ENCODE results near the gene ABCC4.

Gene ABCC4, protein sequence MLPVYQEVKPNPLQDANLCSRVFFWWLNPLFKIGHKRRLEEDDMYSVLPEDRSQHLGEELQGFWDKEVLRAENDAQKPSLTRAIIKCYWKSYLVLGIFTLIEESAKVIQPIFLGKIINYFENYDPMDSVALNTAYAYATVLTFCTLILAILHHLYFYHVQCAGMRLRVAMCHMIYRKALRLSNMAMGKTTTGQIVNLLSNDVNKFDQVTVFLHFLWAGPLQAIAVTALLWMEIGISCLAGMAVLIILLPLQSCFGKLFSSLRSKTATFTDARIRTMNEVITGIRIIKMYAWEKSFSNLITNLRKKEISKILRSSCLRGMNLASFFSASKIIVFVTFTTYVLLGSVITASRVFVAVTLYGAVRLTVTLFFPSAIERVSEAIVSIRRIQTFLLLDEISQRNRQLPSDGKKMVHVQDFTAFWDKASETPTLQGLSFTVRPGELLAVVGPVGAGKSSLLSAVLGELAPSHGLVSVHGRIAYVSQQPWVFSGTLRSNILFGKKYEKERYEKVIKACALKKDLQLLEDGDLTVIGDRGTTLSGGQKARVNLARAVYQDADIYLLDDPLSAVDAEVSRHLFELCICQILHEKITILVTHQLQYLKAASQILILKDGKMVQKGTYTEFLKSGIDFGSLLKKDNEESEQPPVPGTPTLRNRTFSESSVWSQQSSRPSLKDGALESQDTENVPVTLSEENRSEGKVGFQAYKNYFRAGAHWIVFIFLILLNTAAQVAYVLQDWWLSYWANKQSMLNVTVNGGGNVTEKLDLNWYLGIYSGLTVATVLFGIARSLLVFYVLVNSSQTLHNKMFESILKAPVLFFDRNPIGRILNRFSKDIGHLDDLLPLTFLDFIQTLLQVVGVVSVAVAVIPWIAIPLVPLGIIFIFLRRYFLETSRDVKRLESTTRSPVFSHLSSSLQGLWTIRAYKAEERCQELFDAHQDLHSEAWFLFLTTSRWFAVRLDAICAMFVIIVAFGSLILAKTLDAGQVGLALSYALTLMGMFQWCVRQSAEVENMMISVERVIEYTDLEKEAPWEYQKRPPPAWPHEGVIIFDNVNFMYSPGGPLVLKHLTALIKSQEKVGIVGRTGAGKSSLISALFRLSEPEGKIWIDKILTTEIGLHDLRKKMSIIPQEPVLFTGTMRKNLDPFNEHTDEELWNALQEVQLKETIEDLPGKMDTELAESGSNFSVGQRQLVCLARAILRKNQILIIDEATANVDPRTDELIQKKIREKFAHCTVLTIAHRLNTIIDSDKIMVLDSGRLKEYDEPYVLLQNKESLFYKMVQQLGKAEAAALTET (N-terminal part only)

GRCh38 chr13:95301183-95301967, at the start of gene ABCC4:
TSS of gene ABCC4 (minus strand) at chr13:95301451. CDS start at chr13:95301314, 137 bp downstream.
- DNase-seq = peak; percentile 63

DNA sequence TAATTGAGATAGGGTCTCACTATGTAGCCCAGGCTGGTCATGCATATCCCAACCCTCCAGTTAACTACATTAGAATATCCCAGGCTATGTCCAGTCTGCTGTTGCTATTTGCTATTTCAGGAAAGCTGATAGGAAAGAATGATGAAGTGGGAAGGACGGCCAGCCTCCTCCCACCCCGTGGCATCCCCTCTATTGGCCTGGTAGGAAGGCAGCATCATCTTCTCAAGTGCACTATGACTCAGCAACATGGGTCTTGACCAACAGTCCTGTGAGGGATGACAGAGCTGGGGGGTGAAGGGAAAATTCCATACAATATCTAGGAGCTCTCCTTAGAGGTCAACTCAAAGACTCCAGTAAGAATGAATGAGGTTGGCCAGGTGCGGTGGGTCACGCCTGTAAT, 48.0 kb upstream of the ABCC4 start:
- DNase-seq = no peak

GRCh38 chr13:95343944-95344343, 42.7 kb upstream of the ABCC4 start:
- no peak for DNase-seq

- no peak for DNase-seq
Measured at GRCh38 chr13:95341441-95341840, 40.2 kb upstream of the ABCC4 start.

DNA sequence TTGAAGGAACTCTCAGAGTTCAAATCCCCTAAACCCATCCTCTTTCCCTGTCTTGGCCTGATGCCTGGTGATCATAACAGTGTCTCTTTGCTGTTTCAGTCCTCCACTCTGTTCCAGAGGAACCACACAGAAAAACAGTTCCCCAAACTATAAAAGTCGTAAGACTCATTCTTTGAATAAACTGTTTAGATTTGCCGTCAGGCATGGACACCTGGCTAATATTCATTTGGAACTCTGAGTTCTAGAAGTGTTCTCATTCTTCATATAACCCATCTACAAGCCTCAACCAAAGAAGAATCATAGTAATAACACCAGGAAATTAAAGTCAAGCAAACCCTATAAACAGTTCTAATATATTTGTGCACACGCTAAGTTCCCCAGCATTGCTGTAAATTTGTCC, 37.7 kb upstream of the ABCC4 start:
- DNase-seq = no peak

DNA sequence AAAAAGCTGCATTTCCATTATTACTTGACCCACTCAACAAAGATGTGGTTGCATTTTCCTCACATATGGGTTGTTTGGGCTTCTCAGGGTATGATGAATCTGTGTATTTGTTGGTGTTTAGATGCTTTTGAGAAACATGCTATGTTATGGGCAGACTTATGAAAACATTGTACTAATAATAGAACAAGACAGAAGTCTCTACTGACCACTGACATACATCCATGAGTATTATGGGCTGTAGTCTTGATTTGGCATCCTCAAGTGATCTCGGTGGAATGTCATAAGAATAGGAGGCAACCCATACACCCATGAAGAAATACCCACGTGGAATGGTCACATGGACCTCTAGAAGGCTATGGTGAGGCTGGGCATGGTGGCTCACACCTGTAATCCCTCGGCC, 36.3 kb upstream of the ABCC4 start:
- DNase-seq = no peak

GRCh38 chr13:95335667-95336066, 34.4 kb upstream of the ABCC4 start:
- no peak for DNase-seq

GRCh38 chr13:95328386-95328785, 27.1 kb upstream of the ABCC4 start:
- no peak for DNase-seq

- no peak for DNase-seq
Measured at GRCh38 chr13:95327190-95327589, 25.9 kb upstream of the ABCC4 start.

GRCh38 chr13:95326695-95327094, 25.4 kb upstream of the ABCC4 start:
- no peak for DNase-seq

GRCh38 chr13:95325485-95325884, 24.2 kb upstream of the ABCC4 start:
- no peak for DNase-seq

- no peak for DNase-seq
Measured at GRCh38 chr13:95323930-95324662, 22.8 kb upstream of the ABCC4 start.

GRCh38 chr13:95319551-95320274, 18.5 kb upstream of the ABCC4 start:
- DNase-seq = no peak

- DNase-seq = no peak
Measured at GRCh38 chr13:95317039-95317989, 16.1 kb upstream of the ABCC4 start.

GRCh38 chr13:95315752-95316151, 14.5 kb upstream of the ABCC4 start:
- no peak for DNase-seq

GRCh38 chr13:95307507-95307906, 6.3 kb upstream of the ABCC4 start:
- no peak for DNase-seq

DNA sequence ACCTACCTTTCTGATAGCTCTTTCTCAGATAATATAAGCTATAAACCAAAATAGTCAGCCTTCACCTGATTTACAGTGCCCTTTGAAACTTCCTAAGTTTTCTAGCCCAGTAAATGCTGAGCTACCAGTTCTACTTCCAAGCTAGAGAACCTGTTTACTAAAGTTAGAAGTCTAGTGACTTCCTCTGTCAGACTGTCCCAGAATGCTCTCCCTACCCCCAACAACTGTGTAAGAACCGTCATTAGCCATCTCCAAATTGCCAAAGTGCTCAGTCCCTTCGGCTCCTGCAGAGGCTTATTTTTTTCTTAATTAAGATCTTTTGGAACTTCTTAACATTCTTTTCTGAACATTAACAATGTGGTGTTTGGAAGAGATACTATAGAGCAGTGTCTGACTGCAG, 3.2 kb upstream of the ABCC4 start:
- no peak for DNase-seq

- peak; percentile 63 for DNase-seq
Measured at GRCh38 chr13:95301968-95302393, 730 bp upstream of the ABCC4 start.

GRCh38 chr13:95300625-95301182, 547 bp downstream of the ABCC4 start:
- peak; percentile 16 for DNase-seq
